HepG2 (cell line): ENCODE data around the gene EARS2. TPM values are rescaled to one million over a fixed set of nuclear protein-coding genes. Genes with fewer than 3 reads are reported as not detected.

ENCODE experiments used
- CHD2 ChIP-seq: IDR thresholded peaks from 2 replicates; pipeline ENCODE4 v1.6.1; 2011; ENCODE audit warnings: low read depth, low read length, improper control_type of control experiment
- CREM ChIP-seq, 2 experiments: sonication (generic) in 1 of 2; formaldehyde crosslinking in 1 of 2; IDR thresholded peaks; 2 replicates each; pipeline versions ENCODE4 v1.4.0 to v1.6.1; 2016 to 2020; ENCODE audit warnings: antibody characterized with exemption in 1 of 2, mild to moderate bottlenecking in 1 of 2, missing genetic modification reagents in 1 of 2
- ELK4 ChIP-seq: sonication (generic); formaldehyde crosslinking; IDR thresholded peaks from 2 replicates; pipeline ENCODE4 v1.9.0; 2021; ENCODE audit warnings: missing genetic modification reagents, borderline replicate concordance
- EZH2 ChIP-seq: conservative IDR thresholded peaks from 2 replicates; pipeline ENCODE4 v1.6.1; 2012; ENCODE audit warnings: mild to moderate bottlenecking, low read depth, low read length, moderate library complexity
- FLYWCH1 ChIP-seq: sonication (generic); formaldehyde crosslinking; IDR thresholded peaks from 2 replicates; pipeline ENCODE4 v1.8.1; 2023; ENCODE audit warnings: mild to moderate bottlenecking, missing genetic modification reagents
- FOXJ3 ChIP-seq: sonication (generic); formaldehyde crosslinking; IDR thresholded peaks from 2 replicates; pipeline ENCODE4 v1.4.0; 2020; ENCODE audit warnings: missing genetic modification reagents, mild to moderate bottlenecking, borderline replicate concordance
- GPBP1L1 ChIP-seq: sonication (generic); formaldehyde crosslinking; IDR thresholded peaks from 2 replicates; pipeline ENCODE4 v1.5.0; 2020; ENCODE audit warnings: mild to moderate bottlenecking, missing genetic modification reagents
- NONO ChIP-seq, 2 experiments: fragments of 450-650 bp in 1 of 2; sonication (generic) in 1 of 2; formaldehyde crosslinking in 1 of 2; IDR thresholded peaks in 1 of 2; conservative IDR thresholded peaks in 1 of 2; 2 replicates each; pipeline versions ENCODE4 v1.6.1 to v1.8.0; 2017 to 2022; ENCODE audit warnings: mild to moderate bottlenecking in 1 of 2, missing genetic modification reagents in 1 of 2, moderate library complexity in 1 of 2
- PAF1 ChIP-seq: IDR thresholded peaks from 2 replicates; pipeline ENCODE4 v1.6.1; 2016; ENCODE audit warnings: missing genetic modification reagents, missing compliant biosample characterization
- POGK ChIP-seq: sonication (generic); formaldehyde crosslinking; conservative IDR thresholded peaks from 2 replicates; pipeline ENCODE4 v1.8.0; 2022; ENCODE audit warnings: mild to moderate bottlenecking, moderate library complexity, missing genetic modification reagents
- SOX5 ChIP-seq: IDR thresholded peaks from 2 replicates; pipeline ENCODE4 v1.6.1; 2016; ENCODE audit warnings: borderline replicate concordance
- SP4 ChIP-seq: sonication (generic); formaldehyde crosslinking; IDR thresholded peaks from 2 replicates; pipeline ENCODE4 v1.8.1; 2023; ENCODE audit warnings: mild to moderate bottlenecking, missing genetic modification reagents
- THYN1 ChIP-seq: sonication (generic); formaldehyde crosslinking; IDR thresholded peaks from 2 replicates; pipeline ENCODE4 v1.8.1; 2023; ENCODE audit warnings: low read depth, mild to moderate bottlenecking, moderate library complexity, missing genetic modification reagents, borderline replicate concordance
- ZBED4 ChIP-seq: sonication (generic); formaldehyde crosslinking; IDR thresholded peaks from 2 replicates; pipeline ENCODE4 v1.4.0; 2020; ENCODE audit warnings: missing genetic modification reagents, borderline replicate concordance
- ZNF589 ChIP-seq: sonication (generic); formaldehyde crosslinking; conservative IDR thresholded peaks from 2 replicates; pipeline ENCODE4 v1.8.0; 2022; ENCODE audit warnings: mild to moderate bottlenecking, moderate library complexity, missing genetic modification reagents
- ZNF597 ChIP-seq: sonication (generic); formaldehyde crosslinking; IDR thresholded peaks from 2 replicates; pipeline ENCODE4 v1.5.0; 2020; ENCODE audit warnings: missing genetic modification reagents
- ZNF616 ChIP-seq: sonication (generic); formaldehyde crosslinking; IDR thresholded peaks from 2 replicates; pipeline ENCODE4 v1.5.0; 2020; ENCODE audit warnings: low read depth, mild to moderate bottlenecking, missing genetic modification reagents
- ZNF709 ChIP-seq: sonication (generic); formaldehyde crosslinking; IDR thresholded peaks from 2 replicates; pipeline ENCODE4 v1.5.0; 2020; ENCODE audit warnings: mild to moderate bottlenecking, missing genetic modification reagents
- polyA plus RNA-seq, 8 experiments: library from polyadenylated mRNA; depleted of rRNA in 3 of 8; stranded (reverse) in 7 of 8; unstranded in 1 of 8; fragments of >200 nt; fragmentation: Illumina TruSeq in 4 of 8; extraction: Trizol in 4 of 8; gene quantifications; 2 replicates each; pipeline versions ENCODE4 v1.2.1 to v1.2.3, GENCODE V29; 2011 to 2016; ENCODE audit warnings: low read depth in 4 of 8, missing spikeins in 1 of 8, mixed read lengths in 1 of 8; ENCODE audit not compliant: insufficient read depth in 1 of 8
- total RNA-seq, 5 experiments: library from RNA; depleted of rRNA; stranded (reverse); fragments of >200 nt; fragmentation: Illumina TruSeq; extraction: Trizol; gene quantifications; 2 replicates each; pipeline ENCODE4 v1.2.3, GENCODE V29; 2016; ENCODE audit warnings: low read depth in 1 of 5

The EARS2 gene
- total and polyA plus RNA-seq, 2 of the 13 experiments (the other 11 are each of a cell fraction or from before 2014, with no cell fraction given): 49.4 to 80.4 TPM

GRCh38 chr16:23557779-23558702 is 891 bp upstream of the EARS2 start (continued):
- TF ChIP-seq ZNF709 (CRISPR knock-in tag) (no peak; the same call in 1 of the 2 replicates), ZBED4 (no peak), SOX5 (CRISPR knock-in tag) (no peak), GPBP1L1 (no peak), ELK4 (CRISPR knock-in tag) (0 out of 2 replicates have a peak, but pooled peaks have one; percentile 67), FOXJ3 (CRISPR knock-in tag) (no peak), FLYWCH1 (CRISPR knock-in tag) (peak; percentile 68; the same call in 1 of the 2 replicates), NONO (IDR thresholded peaks at IDR 0.05) (no peak), NONO (CRISPR knock-in tag; conservative IDR thresholded peaks at IDR 0.05) (no peak), EZH2 (no peak), ZNF589 (CRISPR knock-in tag) (no peak), POGK (CRISPR knock-in tag) (peak; percentile 35; the same call in 1 of the 2 replicates), ZNF616 (no peak), CREM (IDR thresholded peaks at IDR 0.05) (no peak), CREM (CRISPR knock-in tag; IDR thresholded peaks at IDR 0.05) (no peak), ZNF597 (CRISPR knock-in tag) (no peak), THYN1 (CRISPR knock-in tag) (no peak), CHD2 (no peak), PAF1 (CRISPR knock-in tag) (no peak), SP4 (no peak)
